ENCODE measurements around the gene ITPRID1.

DNA sequence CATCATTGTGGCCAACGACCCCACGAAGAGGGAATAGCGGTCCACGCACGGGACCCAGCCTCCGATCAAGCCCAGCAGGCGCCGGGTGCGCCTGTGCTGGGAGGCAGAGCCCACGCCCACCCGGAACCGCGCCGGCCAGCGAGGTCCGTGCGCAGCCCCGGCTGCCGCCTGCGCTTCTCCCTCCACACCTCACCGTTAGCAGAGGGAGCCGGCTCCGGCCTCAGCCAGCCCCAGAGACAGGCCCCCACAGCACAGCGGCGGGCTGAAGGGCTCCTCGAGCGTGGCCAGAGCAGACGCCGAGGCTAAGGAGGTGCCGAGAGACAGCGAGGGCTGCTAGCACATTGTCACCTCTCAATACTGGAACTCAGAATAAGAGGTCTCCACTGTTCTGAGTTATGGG lies 3.6 kb downstream of the ITPRID1 start:
- TF ChIP-seq SP1 (IDR thresholded peaks at IDR 0.05; ENCODE audit: low read depth, low read length) (no peak), KAT2A (conservative IDR thresholded peaks at IDR 0.05; ENCODE audit: control insufficient read depth, low read depth, low read length) (no peak), POU2F2 (IDR thresholded peaks at IDR 0.05; ENCODE audit: borderline replicate concordance, low read depth, low read length) (no peak), ZBTB33 (IDR thresholded peaks at IDR 0.05) (no peak), CTCF (IDR thresholded peaks at IDR 0.05 in 2 of 3, conservative IDR thresholded peaks at IDR 0.05 in 1 of 3; ENCODE audit: control insufficient read depth in 2 of 3, extremely low read depth in 1 of 3, insufficient read depth in 1 of 3, low read depth in 3 of 3, low read length in 3 of 3) (no peak), HDAC6 (IDR thresholded peaks at IDR 0.05; ENCODE audit: unreplicated experiment) (no peak), ASH2L (IDR thresholded peaks at IDR 0.05; ENCODE audit: borderline replicate concordance, low read depth) (no peak), TARDBP (IDR thresholded peaks at IDR 0.05; ENCODE audit: borderline replicate concordance) (no peak), ZBED1 (IDR thresholded peaks at IDR 0.05; ENCODE audit: borderline replicate concordance) (no peak), USF2 (IDR thresholded peaks at IDR 0.05; ENCODE audit: borderline replicate concordance, low read depth, low read length) (no peak), EZH2 (IDR thresholded peaks at IDR 0.05; ENCODE audit: borderline replicate concordance, control insufficient read depth, low read depth, low read length) (no peak), EGR1 (IDR thresholded peaks at IDR 0.05; ENCODE audit: borderline replicate concordance in 1 of 2, low read depth in 2 of 2, low read length in 2 of 2) (no peak)
